ENCODE measurements around the gene TCEA2. TPM values are rescaled to one million over a fixed set of nuclear protein-coding genes. Genes with fewer than 3 reads are reported as not detected.

Gene TCEA2
- total and polyA plus RNA-seq, 2 of the 13 experiments (the other 11 are each of a cell fraction or from before 2014, with no cell fraction given), result 28.1 to 33.7 TPM

DNA sequence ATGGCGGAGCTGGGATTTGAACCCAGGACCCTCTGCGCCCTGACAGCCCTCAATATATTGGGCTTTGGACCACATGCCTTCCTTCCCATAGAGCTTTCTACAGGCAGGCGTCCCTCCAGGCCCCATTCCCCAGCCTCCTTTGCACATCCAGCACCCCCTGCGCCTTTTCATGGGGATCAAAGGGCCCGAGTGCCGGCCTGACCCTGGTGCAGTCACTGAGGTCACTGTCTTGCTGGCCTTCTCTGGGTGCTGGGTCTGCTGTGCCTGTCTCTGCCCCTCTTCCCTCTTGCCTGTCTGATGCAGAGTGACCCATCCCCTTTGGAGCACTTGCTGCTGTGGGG lies 18.6 kb downstream of the TCEA2 start (continued):
- no peak for TF ChIP-seq ZNF879 (CRISPR knock-in tag; IDR thresholded peaks at IDR 0.05)
- TF ChIP-seq ZNF616 (CRISPR knock-in tag; IDR thresholded peaks at IDR 0.05; ENCODE audit: low read depth), result no peak
- TF ChIP-seq ZNF615 (CRISPR knock-in tag; IDR thresholded peaks at IDR 0.05; ENCODE audit: borderline replicate concordance), result 0 out of 2 replicates have a peak, but pooled peaks have one; percentile 52
- TF ChIP-seq, protein P1, sequence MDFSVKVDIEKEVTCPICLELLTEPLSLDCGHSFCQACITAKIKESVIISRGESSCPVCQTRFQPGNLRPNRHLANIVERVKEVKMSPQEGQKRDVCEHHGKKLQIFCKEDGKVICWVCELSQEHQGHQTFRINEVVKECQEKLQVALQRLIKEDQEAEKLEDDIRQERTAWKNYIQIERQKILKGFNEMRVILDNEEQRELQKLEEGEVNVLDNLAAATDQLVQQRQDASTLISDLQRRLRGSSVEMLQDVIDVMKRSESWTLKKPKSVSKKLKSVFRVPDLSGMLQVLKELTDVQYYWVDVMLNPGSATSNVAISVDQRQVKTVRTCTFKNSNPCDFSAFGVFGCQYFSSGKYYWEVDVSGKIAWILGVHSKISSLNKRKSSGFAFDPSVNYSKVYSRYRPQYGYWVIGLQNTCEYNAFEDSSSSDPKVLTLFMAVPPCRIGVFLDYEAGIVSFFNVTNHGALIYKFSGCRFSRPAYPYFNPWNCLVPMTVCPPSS (IDR thresholded peaks at IDR 0.05), result no peak
- TF ChIP-seq RARG (CRISPR knock-in tag; IDR thresholded peaks at IDR 0.05; ENCODE audit: low read depth), result no peak
- TF ChIP-seq, protein P2, sequence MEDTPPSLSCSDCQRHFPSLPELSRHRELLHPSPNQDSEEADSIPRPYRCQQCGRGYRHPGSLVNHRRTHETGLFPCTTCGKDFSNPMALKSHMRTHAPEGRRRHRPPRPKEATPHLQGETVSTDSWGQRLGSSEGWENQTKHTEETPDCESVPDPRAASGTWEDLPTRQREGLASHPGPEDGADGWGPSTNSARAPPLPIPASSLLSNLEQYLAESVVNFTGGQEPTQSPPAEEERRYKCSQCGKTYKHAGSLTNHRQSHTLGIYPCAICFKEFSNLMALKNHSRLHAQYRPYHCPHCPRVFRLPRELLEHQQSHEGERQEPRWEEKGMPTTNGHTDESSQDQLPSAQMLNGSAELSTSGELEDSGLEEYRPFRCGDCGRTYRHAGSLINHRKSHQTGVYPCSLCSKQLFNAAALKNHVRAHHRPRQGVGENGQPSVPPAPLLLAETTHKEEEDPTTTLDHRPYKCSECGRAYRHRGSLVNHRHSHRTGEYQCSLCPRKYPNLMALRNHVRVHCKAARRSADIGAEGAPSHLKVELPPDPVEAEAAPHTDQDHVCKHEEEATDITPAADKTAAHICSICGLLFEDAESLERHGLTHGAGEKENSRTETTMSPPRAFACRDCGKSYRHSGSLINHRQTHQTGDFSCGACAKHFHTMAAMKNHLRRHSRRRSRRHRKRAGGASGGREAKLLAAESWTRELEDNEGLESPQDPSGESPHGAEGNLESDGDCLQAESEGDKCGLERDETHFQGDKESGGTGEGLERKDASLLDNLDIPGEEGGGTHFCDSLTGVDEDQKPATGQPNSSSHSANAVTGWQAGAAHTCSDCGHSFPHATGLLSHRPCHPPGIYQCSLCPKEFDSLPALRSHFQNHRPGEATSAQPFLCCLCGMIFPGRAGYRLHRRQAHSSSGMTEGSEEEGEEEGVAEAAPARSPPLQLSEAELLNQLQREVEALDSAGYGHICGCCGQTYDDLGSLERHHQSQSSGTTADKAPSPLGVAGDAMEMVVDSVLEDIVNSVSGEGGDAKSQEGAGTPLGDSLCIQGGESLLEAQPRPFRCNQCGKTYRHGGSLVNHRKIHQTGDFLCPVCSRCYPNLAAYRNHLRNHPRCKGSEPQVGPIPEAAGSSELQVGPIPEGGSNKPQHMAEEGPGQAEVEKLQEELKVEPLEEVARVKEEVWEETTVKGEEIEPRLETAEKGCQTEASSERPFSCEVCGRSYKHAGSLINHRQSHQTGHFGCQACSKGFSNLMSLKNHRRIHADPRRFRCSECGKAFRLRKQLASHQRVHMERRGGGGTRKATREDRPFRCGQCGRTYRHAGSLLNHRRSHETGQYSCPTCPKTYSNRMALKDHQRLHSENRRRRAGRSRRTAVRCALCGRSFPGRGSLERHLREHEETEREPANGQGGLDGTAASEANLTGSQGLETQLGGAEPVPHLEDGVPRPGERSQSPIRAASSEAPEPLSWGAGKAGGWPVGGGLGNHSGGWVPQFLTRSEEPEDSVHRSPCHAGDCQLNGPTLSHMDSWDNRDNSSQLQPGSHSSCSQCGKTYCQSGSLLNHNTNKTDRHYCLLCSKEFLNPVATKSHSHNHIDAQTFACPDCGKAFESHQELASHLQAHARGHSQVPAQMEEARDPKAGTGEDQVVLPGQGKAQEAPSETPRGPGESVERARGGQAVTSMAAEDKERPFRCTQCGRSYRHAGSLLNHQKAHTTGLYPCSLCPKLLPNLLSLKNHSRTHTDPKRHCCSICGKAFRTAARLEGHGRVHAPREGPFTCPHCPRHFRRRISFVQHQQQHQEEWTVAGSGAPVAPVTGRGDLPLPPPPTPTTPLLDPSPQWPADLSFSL (CRISPR knock-in tag; IDR thresholded peaks at IDR 0.05), result no peak
- no peak for TF ChIP-seq FOXC1 (CRISPR knock-in tag; IDR thresholded peaks at IDR 0.05; ENCODE audit: borderline replicate concordance)
- no peak for TF ChIP-seq NR3C1 (CRISPR knock-in tag; IDR thresholded peaks at IDR 0.05)
- TF ChIP-seq KDM4B (CRISPR knock-in tag; IDR thresholded peaks at IDR 0.05), result no peak
- TF ChIP-seq TCF7 (IDR thresholded peaks at IDR 0.05; ENCODE audit: low read depth), result peak; percentile 65; the same call in 1 of the 2 replicates
- no peak for TF ChIP-seq FOSL1 (CRISPR knock-in tag; IDR thresholded peaks at IDR 0.05; ENCODE audit: borderline replicate concordance)
- TF ChIP-seq, protein P3, sequence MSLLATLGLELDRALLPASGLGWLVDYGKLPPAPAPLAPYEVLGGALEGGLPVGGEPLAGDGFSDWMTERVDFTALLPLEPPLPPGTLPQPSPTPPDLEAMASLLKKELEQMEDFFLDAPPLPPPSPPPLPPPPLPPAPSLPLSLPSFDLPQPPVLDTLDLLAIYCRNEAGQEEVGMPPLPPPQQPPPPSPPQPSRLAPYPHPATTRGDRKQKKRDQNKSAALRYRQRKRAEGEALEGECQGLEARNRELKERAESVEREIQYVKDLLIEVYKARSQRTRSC (CRISPR knock-in tag; IDR thresholded peaks at IDR 0.05; ENCODE audit: low read depth), result no peak
- TF ChIP-seq ZFAT (CRISPR knock-in tag; conservative IDR thresholded peaks at IDR 0.05), result no peak
- no peak for TF ChIP-seq ZNF7 (CRISPR knock-in tag; IDR thresholded peaks at IDR 0.05)
- TF ChIP-seq PHF21A (CRISPR knock-in tag; IDR thresholded peaks at IDR 0.05), result no peak
- TF ChIP-seq, protein P4, sequence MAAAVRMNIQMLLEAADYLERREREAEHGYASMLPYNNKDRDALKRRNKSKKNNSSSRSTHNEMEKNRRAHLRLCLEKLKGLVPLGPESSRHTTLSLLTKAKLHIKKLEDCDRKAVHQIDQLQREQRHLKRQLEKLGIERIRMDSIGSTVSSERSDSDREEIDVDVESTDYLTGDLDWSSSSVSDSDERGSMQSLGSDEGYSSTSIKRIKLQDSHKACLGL (CRISPR knock-in tag; IDR thresholded peaks at IDR 0.05), result no peak
- TF ChIP-seq, protein P5, sequence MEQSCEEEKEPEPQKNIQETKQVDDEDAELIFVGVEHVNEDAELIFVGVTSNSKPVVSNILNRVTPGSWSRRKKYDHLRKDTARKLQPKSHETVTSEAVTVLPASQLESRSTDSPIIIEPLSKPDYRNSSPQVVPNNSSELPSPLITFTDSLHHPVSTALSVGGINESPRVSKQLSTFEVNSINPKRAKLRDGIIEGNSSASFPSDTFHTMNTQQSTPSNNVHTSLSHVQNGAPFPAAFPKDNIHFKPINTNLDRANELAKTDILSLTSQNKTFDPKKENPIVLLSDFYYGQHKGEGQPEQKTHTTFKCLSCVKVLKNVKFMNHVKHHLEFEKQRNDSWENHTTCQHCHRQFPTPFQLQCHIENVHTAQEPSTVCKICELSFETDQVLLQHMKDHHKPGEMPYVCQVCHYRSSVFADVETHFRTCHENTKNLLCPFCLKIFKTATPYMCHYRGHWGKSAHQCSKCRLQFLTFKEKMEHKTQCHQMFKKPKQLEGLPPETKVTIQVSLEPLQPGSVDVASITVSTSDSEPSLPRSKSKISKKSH (CRISPR knock-in tag; IDR thresholded peaks at IDR 0.05; ENCODE audit: borderline replicate concordance), result no peak
- no peak for TF ChIP-seq ZNF747 (CRISPR knock-in tag; IDR thresholded peaks at IDR 0.05; ENCODE audit: borderline replicate concordance)
- no peak for TF ChIP-seq ZNF207 (IDR thresholded peaks at IDR 0.05; ENCODE audit: borderline replicate concordance)
